Caco-2 (cell line): Measurements from ENCODE around the gene KDM1A. TPM values are rescaled to one million over a fixed set of nuclear protein-coding genes. Genes with fewer than 3 reads are reported as not detected.

Experiments
- BruUV-seq: library from RNA; stranded (reverse); fragments of 400-500 nt; replicated peaks from 2 replicates; lab custom pipeline; 2021; lab: Mats Ljungman, UMichigan
- CTCF ChIA-PET: fragments of 300-600 bp; sonication (Branson Sonifier 250); formaldehyde crosslinking; loops from one replicate; lab custom pipeline; 2022; ENCODE audit warnings: antibody characterized with exemption; lab: Charles Lee
- POLR2A ChIA-PET: fragments of 300-600 bp; sonication (Branson Sonifier 250); formaldehyde crosslinking; loops from one replicate; lab custom pipeline; 2022; ENCODE audit warnings: antibody characterized with exemption; lab: Charles Lee
- DNase-seq, 2 experiments: peaks; one replicate each; pipeline versions ENCODE4 v3.0.0 to v3.0.0-alpha.2; 2020 to 2022
- H3K27me3 ChIP-seq: replicated peaks from 2 replicates; pipeline ENCODE4 v1.6.0; 2011; ENCODE audit warnings: low read length; ENCODE audit not compliant: control insufficient read depth, insufficient read depth
- H3K36me3 ChIP-seq: 2 replicates; pipeline ENCODE4 v1.5.1; 2011; ENCODE audit warnings: low read length; ENCODE audit not compliant: control insufficient read depth, insufficient read depth
- H3K4me1 ChIP-seq: fragments of 250-450 bp; sonication (Bioruptor Pico); 2 replicates; pipeline ENCODE4 v1.5.1; 2020; ENCODE audit warnings: mild to moderate bottlenecking
- H3K4me3 ChIP-seq: 2 replicates; pipeline ENCODE4 v1.5.1; 2011; ENCODE audit warnings: low read depth, mild to moderate bottlenecking, control low read depth, low read length
- H3K9me3 ChIP-seq: fragments of 250-450 bp; sonication (Bioruptor Pico); 2 replicates; pipeline ENCODE4 v1.5.1; 2020; ENCODE audit warnings: mild to moderate bottlenecking, moderate library complexity
- H3K27ac Mint-ChIP-seq: one replicate; pipeline ENCODE4 v1.8.0; 2022; ENCODE audit warnings: mixed read lengths; ENCODE audit not compliant: unreplicated experiment
- H3K27me3 Mint-ChIP-seq: one replicate; pipeline ENCODE4 v1.8.0; 2022; ENCODE audit warnings: mixed read lengths; ENCODE audit not compliant: insufficient read depth, unreplicated experiment
- H3K36me3 Mint-ChIP-seq: one replicate; pipeline ENCODE4 v1.8.0; 2022; ENCODE audit warnings: mild to moderate bottlenecking, mixed read lengths; ENCODE audit not compliant: insufficient read depth, unreplicated experiment
- H3K4me1 Mint-ChIP-seq: one replicate; pipeline ENCODE4 v1.8.0; 2022; ENCODE audit warnings: low read depth, mixed read lengths; ENCODE audit not compliant: unreplicated experiment
- H3K4me3 Mint-ChIP-seq: one replicate; pipeline ENCODE4 v1.8.0; 2022; ENCODE audit warnings: mild to moderate bottlenecking, moderate library complexity, mixed read lengths; ENCODE audit not compliant: unreplicated experiment
- H3K9me3 Mint-ChIP-seq: one replicate; pipeline ENCODE4 v1.8.0; 2022; ENCODE audit warnings: mixed read lengths; ENCODE audit not compliant: unreplicated experiment
- intact Hi-C: fragments of 100-400 bp; cut with micrococcal nuclease; formaldehyde crosslinking; loops from one replicate; pipeline ENCODE4 v1.10.0; 2022; ENCODE audit not compliant: unreplicated experiment
- total RNA-seq: library from RNA; stranded (reverse); gene quantifications from 2 replicates; pipeline ENCODE4 v1.2.3, GENCODE V29; 2022
- TF ChIP-seq, protein P1 (sequence below), 2 experiments: fragments of 200-600 bp in 1 of 2; IDR thresholded peaks; 1 replicate in 1 of 2; 2 replicates in 1 of 2; pipeline versions ENCODE4 v1.5.1 to v1.8.0; 2011 to 2022; ENCODE audit warnings: antibody characterized with exemption in 1 of 2, control low read depth in 1 of 2, inconsistent platforms in 1 of 2, low read depth in 1 of 2, low read length in 1 of 2, mild to moderate bottlenecking in 1 of 2, moderate library complexity in 1 of 2; ENCODE audit not compliant: insufficient read depth in 1 of 2, severe bottlenecking in 1 of 2, unreplicated experiment in 1 of 2

The KDM1A gene
- total RNA-seq, 1 experiment from 2014 or later: 83.0 TPM

DNA sequence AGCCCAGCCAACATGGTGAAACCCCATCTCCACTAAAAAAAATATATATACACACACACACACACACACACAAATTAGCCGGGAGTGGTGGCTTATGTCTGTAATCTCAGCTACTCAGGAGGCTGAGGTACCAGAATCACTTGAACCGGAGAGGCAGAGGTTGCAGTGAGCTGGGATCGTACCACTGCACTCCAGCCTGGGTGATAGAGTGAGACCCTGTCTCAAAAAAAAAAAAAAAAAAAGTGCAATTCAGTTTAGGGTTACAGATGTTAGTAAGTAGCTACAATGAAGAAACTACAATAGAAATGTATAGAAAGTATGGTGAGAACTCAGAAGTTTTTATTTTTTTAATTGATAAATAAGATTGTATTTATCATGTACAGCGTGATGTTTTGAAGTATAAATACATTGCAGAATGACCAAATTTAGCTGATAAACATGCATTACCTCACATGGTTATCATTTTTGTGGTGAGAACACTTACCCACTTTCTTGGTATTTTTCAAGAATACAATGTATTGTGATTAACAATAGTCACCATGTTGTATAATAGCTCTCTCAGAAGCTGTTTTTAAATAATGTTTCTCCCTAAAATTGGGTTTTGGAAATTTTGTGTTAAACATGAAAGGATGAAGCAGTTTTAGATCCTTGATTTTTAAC, 17.9 kb downstream of the KDM1A start:
- Histone ChIP-seq H3K9me3 (no peaks in the 10 kb centered on the region), H3K4me1 (no peaks in the 10 kb centered on the region), H3K27me3 (no peaks in the 10 kb centered on the region), H3K4me3 (no peak overlapping the region), H3K36me3 (no peaks in the 10 kb centered on the region; the same call in 1 of the 2 replicates)
- no peaks in the 10 kb centered on the region for H3K9me3 Mint-ChIP-seq
- POLR2A ChIA-PET: no interaction called here
- DNase-seq: no peak
- no TSS peak for BruUV-seq
- intact Hi-C loops: no loop called here
- TF ChIP-seq, protein P1, sequence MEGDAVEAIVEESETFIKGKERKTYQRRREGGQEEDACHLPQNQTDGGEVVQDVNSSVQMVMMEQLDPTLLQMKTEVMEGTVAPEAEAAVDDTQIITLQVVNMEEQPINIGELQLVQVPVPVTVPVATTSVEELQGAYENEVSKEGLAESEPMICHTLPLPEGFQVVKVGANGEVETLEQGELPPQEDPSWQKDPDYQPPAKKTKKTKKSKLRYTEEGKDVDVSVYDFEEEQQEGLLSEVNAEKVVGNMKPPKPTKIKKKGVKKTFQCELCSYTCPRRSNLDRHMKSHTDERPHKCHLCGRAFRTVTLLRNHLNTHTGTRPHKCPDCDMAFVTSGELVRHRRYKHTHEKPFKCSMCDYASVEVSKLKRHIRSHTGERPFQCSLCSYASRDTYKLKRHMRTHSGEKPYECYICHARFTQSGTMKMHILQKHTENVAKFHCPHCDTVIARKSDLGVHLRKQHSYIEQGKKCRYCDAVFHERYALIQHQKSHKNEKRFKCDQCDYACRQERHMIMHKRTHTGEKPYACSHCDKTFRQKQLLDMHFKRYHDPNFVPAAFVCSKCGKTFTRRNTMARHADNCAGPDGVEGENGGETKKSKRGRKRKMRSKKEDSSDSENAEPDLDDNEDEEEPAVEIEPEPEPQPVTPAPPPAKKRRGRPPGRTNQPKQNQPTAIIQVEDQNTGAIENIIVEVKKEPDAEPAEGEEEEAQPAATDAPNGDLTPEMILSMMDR (IDR thresholded peaks at IDR 0.05; ENCODE audit: insufficient read depth in 1 of 2, low read depth in 1 of 2, low read length in 1 of 2, severe bottlenecking in 1 of 2, unreplicated experiment in 1 of 2): no peak
- H3K36me3 Mint-ChIP-seq: peaks cover 16% of the 10 kb centered on the region
- H3K27me3 Mint-ChIP-seq: no peaks in the 10 kb centered on the region
- CTCF ChIA-PET: no interaction called here
- H3K4me3 Mint-ChIP-seq: no peak overlapping the region
- peaks cover 8% of the 10 kb centered on the region for H3K4me1 Mint-ChIP-seq
- H3K27ac Mint-ChIP-seq: no peak overlapping the region

DNA sequence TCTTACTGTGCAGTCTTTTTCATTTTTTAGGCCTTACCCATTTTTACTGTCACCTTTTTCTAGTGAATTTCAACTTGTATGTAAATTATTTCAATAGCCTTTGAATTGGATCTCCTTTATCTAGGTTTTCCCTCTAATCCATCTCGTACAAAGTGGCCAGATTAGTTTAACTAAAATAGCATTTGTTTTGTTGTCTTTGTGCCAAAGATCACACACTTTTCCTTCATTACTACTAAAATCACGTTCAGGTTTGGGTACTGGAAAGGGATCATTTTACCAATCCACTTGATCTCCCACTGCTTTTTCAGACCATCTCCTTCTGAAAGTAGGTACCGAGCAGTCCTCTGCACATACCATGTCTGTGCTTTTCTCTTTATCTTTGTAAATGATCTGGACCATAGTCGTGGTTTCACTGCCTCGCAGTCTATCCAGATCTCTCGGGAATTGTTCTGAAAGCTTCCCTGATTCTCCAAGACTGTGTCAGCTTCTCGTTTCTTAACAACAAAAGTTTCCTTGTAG, 20.1 kb downstream of the KDM1A start:
- H3K4me3 Mint-ChIP-seq: no peak overlapping the region
- no TSS peak for BruUV-seq
- no peaks in the 10 kb centered on the region for H3K9me3 Mint-ChIP-seq
- POLR2A ChIA-PET: no interaction called here
- no peaks in the 10 kb centered on the region for H3K4me1 ChIP-seq
- DNase-seq: no peak
- no peaks in the 10 kb centered on the region; the same call in 1 of the 2 replicates for H3K36me3 ChIP-seq
- CTCF ChIA-PET: no interaction called here
- no peaks in the 10 kb centered on the region for H3K9me3 ChIP-seq
- intact Hi-C loops: no loop called here
- no peak overlapping the region for H3K27ac Mint-ChIP-seq
- TF ChIP-seq, protein P1 (IDR thresholded peaks at IDR 0.05; ENCODE audit: insufficient read depth in 1 of 2, low read depth in 1 of 2, low read length in 1 of 2, severe bottlenecking in 1 of 2, unreplicated experiment in 1 of 2): no peak
- peaks cover 8% of the 10 kb centered on the region for H3K4me1 Mint-ChIP-seq
- H3K36me3 Mint-ChIP-seq: peaks cover 8% of the 10 kb centered on the region
- no peaks in the 10 kb centered on the region for H3K27me3 ChIP-seq
- no peak overlapping the region for H3K4me3 ChIP-seq
- H3K27me3 Mint-ChIP-seq: no peaks in the 10 kb centered on the region

GRCh38 chr1:23040509-23040908, 21.2 kb downstream of the KDM1A start:
- no peak overlapping the region for H3K4me3 ChIP-seq
- Mint-ChIP-seq H3K4me3 (no peak overlapping the region), H3K9me3 (no peaks in the 10 kb centered on the region), H3K27ac (no peak overlapping the region), H3K4me1 (peaks cover 8% of the 10 kb centered on the region), H3K36me3 (peaks cover 5% of the 10 kb centered on the region), H3K27me3 (no peaks in the 10 kb centered on the region)
- TF ChIP-seq, protein P1 (IDR thresholded peaks at IDR 0.05; ENCODE audit: insufficient read depth in 1 of 2, low read depth in 1 of 2, low read length in 1 of 2, severe bottlenecking in 1 of 2, unreplicated experiment in 1 of 2): no peak
- no peak for DNase-seq
- no peaks in the 10 kb centered on the region for H3K9me3 ChIP-seq
- no peaks in the 10 kb centered on the region; the same call in 1 of the 2 replicates for H3K36me3 ChIP-seq
- H3K4me1 ChIP-seq: no peaks in the 10 kb centered on the region
- POLR2A ChIA-PET: interaction anchor here (0.7 to 1.0 kb wide), 2 partner anchors 21 kb away, joined by 3 to 5 read pairs; partner anchors contain the start of gene KDM1A
- no peaks in the 10 kb centered on the region for H3K27me3 ChIP-seq
- intact Hi-C loops: no loop called here
- no TSS peak for BruUV-seq
- CTCF ChIA-PET: no interaction called here
